ENCODE results near the gene FTL.

DNA sequence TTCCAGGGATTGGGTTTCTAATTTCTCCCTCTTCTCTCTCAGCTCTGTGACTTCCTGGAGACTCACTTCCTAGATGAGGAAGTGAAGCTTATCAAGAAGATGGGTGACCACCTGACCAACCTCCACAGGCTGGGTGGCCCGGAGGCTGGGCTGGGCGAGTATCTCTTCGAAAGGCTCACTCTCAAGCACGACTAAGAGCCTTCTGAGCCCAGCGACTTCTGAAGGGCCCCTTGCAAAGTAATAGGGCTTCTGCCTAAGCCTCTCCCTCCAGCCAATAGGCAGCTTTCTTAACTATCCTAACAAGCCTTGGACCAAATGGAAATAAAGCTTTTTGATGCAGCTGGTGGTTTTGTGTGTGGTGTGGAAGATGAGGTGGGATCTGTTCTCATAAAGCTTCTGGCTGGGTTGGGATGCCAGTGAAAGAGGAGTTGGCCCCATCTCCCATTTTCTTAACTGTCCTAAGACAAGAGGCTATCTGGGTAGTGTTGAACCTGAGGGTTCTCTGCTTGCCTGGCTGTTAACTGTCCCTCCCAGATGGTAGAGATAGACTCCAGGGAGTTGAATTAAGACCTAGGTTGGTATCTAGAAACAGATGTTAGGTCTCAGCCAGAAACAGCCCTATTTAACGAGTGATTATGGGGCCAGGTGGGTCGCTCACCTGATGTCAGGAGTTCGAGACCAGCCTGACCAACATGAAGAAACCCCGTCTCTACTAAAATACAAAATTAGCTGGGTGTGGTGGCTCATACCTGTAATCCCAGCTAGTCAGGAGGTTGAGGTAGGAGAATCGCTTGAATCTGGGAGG lies 1.6 kb downstream of the FTL start:
- TF ChIP-seq EZH2 (IDR thresholded peaks at IDR 0.05; ENCODE audit: borderline replicate concordance, low read depth, low read length, poor library complexity, severe bottlenecking) = no peak
- TF ChIP-seq, protein P1, sequence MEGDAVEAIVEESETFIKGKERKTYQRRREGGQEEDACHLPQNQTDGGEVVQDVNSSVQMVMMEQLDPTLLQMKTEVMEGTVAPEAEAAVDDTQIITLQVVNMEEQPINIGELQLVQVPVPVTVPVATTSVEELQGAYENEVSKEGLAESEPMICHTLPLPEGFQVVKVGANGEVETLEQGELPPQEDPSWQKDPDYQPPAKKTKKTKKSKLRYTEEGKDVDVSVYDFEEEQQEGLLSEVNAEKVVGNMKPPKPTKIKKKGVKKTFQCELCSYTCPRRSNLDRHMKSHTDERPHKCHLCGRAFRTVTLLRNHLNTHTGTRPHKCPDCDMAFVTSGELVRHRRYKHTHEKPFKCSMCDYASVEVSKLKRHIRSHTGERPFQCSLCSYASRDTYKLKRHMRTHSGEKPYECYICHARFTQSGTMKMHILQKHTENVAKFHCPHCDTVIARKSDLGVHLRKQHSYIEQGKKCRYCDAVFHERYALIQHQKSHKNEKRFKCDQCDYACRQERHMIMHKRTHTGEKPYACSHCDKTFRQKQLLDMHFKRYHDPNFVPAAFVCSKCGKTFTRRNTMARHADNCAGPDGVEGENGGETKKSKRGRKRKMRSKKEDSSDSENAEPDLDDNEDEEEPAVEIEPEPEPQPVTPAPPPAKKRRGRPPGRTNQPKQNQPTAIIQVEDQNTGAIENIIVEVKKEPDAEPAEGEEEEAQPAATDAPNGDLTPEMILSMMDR (conservative IDR thresholded peaks at IDR 0.05; ENCODE audit: low read depth, low read length) = no peak
